Raji (cell line): ENCODE results near the gene TFDP1.

ENCODE experiments used
- POLR2A ChIP-seq: IDR thresholded peaks from 2 replicates; pipeline ENCODE4 v1.6.1; 2011; ENCODE audit warnings: low read depth, low read length, control low read depth; ENCODE audit not compliant: insufficient read depth

The TFDP1 gene

DNA sequence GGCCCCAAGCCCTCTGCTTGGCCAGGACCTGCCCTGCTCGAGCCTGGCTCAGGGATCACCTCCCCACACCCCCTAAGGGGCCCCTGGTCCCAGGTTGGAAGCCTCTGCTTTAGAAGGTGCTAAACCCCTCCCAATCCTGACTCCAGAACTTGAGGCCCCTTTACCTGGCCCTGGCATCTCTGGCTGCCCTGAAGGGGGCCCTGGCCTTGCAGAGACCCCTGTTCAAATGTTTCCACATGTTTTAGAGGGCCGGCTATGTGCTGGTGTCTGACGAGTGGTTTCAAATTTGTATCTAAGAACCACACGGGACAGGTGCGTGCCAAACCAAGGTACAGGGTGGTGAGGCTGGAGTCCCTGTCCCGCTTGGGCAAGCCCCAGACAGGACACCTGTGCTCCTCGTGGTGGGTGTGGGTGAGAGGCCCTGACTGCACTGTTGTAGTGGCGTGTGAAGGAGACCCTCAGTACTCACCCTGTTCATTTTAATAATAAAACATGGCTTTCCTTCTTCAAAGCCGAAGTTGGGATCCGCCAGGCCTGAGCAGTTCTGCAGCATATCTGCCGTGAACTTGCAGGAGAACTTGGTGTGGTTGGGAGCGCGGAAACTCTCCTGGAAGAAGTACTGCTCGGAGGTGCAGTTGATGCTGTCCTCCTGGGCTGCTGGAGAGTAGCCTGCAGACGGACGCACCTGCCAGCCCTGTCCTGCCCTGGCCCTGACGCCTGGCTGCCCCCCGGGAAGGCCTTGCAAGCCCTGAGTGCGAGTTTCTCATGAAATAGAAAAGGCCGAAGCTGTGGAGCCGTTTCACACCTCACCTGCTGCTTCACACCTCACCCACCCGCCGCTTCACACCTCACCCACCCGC, 68.1 kb downstream of the TFDP1 start:
- no peak for TF ChIP-seq POLR2A

DNA sequence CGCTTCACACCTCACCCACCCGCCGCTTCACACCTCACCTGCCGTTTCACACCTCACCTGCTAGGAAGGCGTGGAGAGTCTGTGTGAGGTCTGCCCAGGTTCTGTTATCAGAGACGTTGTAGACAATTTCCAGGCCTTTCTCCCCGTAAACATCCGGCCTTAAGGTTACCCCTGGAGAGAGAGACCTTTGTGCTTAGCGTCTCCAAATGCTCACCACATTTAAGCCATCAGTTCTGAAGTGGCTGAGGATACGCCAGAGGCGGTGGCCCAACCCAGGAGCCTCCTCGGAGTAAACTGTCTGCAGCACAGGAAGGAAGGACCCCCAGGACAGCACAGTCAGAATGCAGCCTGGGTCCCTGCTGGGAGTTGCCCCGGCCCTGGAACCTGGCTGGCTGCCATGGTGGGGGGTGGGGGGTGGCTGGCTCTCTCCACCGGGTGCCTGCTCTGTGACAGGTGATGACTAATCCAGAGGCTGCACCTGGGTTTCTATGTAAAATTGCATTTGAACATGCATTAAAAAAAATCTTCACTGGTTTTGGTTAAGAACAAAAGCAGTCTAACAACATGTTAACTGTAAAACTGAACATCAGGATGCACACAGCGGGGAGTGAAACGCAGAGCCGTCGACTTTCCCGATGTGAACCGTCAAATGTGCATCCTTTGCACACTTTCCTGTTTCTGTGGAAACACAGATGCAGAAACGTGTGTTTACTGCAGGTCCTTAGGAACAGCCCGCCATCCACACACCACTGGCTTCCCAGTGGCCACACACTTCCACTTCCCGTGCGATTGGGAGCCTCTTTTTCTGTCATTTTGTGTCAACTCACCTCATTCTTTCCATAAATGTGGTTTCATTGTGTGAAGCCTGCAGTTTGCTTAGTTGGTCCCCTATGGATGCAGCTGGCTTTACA, 69.0 kb downstream of the TFDP1 start:
- TF ChIP-seq POLR2A = no peak

DNA sequence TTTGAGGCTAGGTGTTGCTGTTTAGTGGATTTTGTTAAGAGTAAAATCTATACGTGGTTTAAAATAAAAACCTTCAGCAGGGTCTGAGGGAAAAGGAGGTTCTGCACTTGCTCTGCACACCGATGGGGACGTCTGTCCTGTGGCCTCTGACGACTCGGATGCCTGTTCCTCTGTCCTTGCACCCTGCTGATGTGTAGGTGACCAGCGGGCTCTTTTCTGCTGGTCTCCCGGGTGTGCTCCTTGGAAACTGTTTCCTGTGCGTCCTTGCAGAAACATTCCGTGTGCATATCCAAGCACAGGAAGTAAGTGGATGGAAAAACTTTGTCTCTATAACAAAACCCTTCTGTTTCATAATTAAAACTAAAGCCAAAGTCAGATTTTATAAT, 69.6 kb downstream of the TFDP1 start:
- no peak for TF ChIP-seq POLR2A

- TF ChIP-seq POLR2A = no peak
Measured at GRCh38 chr13:113654591-113655345, 70.2 kb downstream of the TFDP1 start.

GRCh38 chr13:113655346-113656002, 70.9 kb downstream of the TFDP1 start:
- no peak for TF ChIP-seq POLR2A

DNA sequence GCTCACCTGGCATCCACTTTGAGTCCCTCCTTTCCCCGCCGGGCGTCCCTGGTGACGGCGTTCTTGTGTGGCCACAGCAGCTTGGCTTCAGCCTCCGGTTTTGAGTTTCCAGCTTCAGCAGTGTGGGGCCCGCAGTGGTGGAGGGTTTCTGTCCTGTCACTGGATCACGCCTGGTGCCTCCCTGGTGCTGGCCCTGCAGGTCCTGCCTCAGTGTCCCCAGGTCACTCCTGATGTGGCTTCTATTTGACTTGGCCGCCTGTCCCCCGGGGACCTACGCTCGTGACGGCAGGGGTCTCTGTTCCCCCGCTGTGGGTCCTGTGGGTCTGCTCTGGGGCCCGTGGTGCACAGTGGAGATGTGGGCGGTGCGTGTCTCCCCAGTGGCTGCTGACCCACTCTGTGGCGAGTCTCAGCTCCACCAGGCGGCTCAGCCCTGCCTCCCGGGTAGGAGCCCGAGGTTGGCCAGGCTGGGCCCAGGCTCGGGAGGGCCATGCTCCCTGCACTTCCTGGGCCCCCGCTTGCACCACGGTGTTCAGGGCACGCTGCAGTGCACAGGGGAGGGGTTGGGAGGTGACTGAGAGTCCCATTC, 71.5 kb downstream of the TFDP1 start:
- TF ChIP-seq POLR2A = no peak

GRCh38 chr13:113656831-113657671, 72.5 kb downstream of the TFDP1 start:
- TF ChIP-seq POLR2A = no peak

DNA sequence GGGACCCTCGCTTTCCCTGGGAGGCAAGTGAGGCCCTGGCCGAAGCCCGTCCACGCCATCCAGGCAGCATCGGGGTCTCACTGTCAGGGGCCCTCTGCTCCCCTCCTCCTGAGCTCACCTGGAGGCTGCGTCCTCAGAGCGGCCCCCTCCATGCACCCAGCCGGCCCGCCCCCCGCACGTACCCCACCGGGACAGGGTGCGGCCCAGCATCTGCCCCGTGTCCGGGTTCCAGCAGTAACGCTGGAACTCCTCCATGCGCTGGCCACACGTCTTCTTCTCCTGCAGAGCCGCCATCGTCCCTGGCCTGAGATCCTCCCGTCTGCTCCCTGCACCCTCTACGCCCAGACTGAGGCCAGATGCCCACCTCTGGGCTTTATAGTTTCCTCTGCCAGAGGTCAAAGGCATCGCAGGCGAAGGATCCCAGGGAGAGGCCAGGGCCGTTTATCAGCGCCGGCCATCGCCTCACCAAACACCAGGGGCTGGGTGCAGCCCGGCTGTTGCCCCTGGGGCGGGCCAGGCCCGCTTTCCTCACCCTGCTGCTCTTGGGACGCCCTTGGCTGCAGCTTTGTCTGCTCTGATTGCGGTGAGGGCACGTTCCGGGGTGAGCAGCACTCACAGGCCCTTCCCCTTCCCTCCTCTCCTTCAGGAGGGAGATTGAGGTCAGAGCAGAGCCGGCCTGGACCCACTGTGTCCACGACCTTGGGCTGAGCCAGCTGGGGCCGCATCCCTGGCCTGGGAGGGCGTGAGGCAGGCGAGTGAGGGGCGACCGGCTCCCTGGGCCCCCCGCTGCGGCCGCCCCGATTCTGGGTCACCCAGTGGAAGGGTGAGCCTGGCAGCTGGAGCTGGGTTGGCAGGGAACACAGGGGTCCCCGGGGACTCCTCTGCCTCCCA, 73.5 kb downstream of the TFDP1 start, which contains the start of gene ATP4B:
Gene ATP4B, minus strand, starts transcription at position 348 of the 891 bp plus-strand sequence. Its CDS starts 54 bp downstream, at position 294.
- no peak for TF ChIP-seq POLR2A

GRCh38 chr13:113658836-113659235, 74.3 kb downstream of the TFDP1 start:
- TF ChIP-seq POLR2A = no peak

DNA sequence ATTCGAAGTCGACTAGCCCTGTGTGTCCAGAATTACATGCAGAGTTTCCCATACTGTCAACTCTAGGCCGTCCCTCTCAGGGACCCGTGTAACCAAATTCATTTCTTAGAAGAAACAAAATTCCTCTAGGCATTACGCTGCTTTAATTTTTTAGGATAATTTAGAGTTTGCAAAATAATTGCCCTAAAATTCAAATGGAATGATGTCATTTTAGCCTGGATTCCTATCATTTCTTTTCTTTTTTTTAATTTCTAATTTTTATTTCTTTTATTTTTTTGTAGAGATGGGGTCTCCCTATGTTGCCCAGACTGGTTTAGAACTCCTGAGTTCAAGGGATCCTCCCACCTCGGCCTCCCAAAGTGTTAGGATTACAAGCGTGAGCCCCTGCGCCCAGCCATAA, 74.8 kb downstream of the TFDP1 start:
- no peak for TF ChIP-seq POLR2A

GRCh38 chr13:113660066-113660465, 75.5 kb downstream of the TFDP1 start:
- no peak for TF ChIP-seq POLR2A

- no peak for TF ChIP-seq POLR2A
Measured at GRCh38 chr13:113661509-113661908, 77.0 kb downstream of the TFDP1 start.
